HepG2 (cell line): ENCODE measurements around the gene ADARB2. TPM values are rescaled to one million over a fixed set of nuclear protein-coding genes. Genes with fewer than 3 reads are reported as not detected.

ENCODE experiments used
- ATAC-seq: fragments of 200-7000 bp; cut with Tn5 transposase; 3 replicates; pipeline ENCODE4 v1.9.1; 2020; ENCODE audit warnings: mild to moderate bottlenecking, moderate library complexity
- BruUV-seq: library from RNA; stranded (reverse); fragments of 400-500 nt; replicated peaks from 2 replicates; lab custom pipeline; 2021; lab: Mats Ljungman, UMichigan
- CTCF ChIA-PET: fragments of 300-600 bp; formaldehyde crosslinking; extraction: SDS; loops from one replicate; lab custom pipeline; 2021; ENCODE audit warnings: low total read pairs, inconsistent platforms, low intra/inter-chr PET ratio; lab: Yijun Ruan, JAX
- POLR2A ChIA-PET: fragments of 350-600 bp; sonication (Branson Sonifier 250); formaldehyde crosslinking; loops from one replicate; lab custom pipeline; 2020; ENCODE audit warnings: antibody characterized with exemption, inconsistent platforms; lab: Yijun Ruan, JAX
- DNase-seq: peaks from one replicate; pipeline ENCODE4 v3.0.0-alpha.2; 2015; ENCODE audit warnings: low spot score
- FAIRE-seq: peaks from 3 replicates; lab custom pipeline; 2011; peaks lifted over from hg19 to GRCh38; lab: Jason Lieb, UNC
- H2AFZ ChIP-seq: one replicate; pipeline ENCODE4 v1.6.1; 2011; ENCODE audit warnings: low read length, inconsistent platforms
- H3K27ac ChIP-seq: fragments of 300-600 bp; 3 replicates; pipeline ENCODE4 v1.8.0; 2011; ENCODE audit warnings: mixed run types, mild to moderate bottlenecking, mixed read lengths, low read length, inconsistent platforms; ENCODE audit not compliant: insufficient read depth; ENCODE audit errors: extremely low read length
- H3K27me3 ChIP-seq, 2 experiments: fragments of 200-600 bp in 1 of 2; 2 replicates in 1 of 2; 3 replicates in 1 of 2; pipeline versions ENCODE4 v1.6.0 to v1.8.0; 2011; ENCODE audit warnings: low read length in 2 of 2, mild to moderate bottlenecking in 2 of 2, moderate library complexity in 2 of 2, inconsistent platforms in 1 of 2; ENCODE audit not compliant: insufficient read depth in 2 of 2, control insufficient read depth in 1 of 2
- H3K36me3 ChIP-seq, 2 experiments: fragments of 200-600 bp in 1 of 2; replicated peaks in 1 of 2; 2 replicates in 1 of 2; 3 replicates in 1 of 2; pipeline versions ENCODE4 v1.5.1 to v1.8.0; 2011; ENCODE audit warnings: low read length in 2 of 2, inconsistent platforms in 1 of 2; ENCODE audit not compliant: insufficient read depth in 2 of 2, control insufficient read depth in 1 of 2
- H3K4me1 ChIP-seq: 2 replicates; pipeline ENCODE4 v1.5.1; 2012; ENCODE audit warnings: low read length, inconsistent platforms; ENCODE audit not compliant: insufficient read depth
- H3K4me2 ChIP-seq: 2 replicates; pipeline ENCODE4 v1.6.0; 2011; ENCODE audit warnings: low read depth, low read length, inconsistent platforms
- H3K4me3 ChIP-seq, 3 experiments: fragments of 200-600 bp in 1 of 3; sonication (generic), shearing (Covaris generic) in 1 of 3; replicated peaks in 1 of 3; 2 replicates each; pipeline ENCODE4 v1.5.1; 2011 to 2016; ENCODE audit warnings: low read length in 3 of 3, inconsistent platforms in 2 of 3, low read depth in 2 of 3, mild to moderate bottlenecking in 2 of 3, control low read depth in 1 of 3, mixed read lengths in 1 of 3; ENCODE audit not compliant: insufficient read depth in 1 of 3
- H3K79me2 ChIP-seq: one replicate; pipeline ENCODE4 v1.6.1; 2011; ENCODE audit warnings: low read length, inconsistent platforms; ENCODE audit not compliant: insufficient read depth
- H3K9ac ChIP-seq: 2 replicates; pipeline ENCODE4 v1.6.0; 2011; ENCODE audit warnings: mild to moderate bottlenecking, low read depth, low read length, inconsistent platforms; ENCODE audit not compliant: insufficient read depth
- H3K9me3 ChIP-seq: 2 replicates; pipeline ENCODE4 v1.5.1; 2012; ENCODE audit warnings: mild to moderate bottlenecking, low read length
- H4K20me1 ChIP-seq: 2 replicates; pipeline ENCODE4 v1.6.0; 2011; ENCODE audit warnings: inconsistent platforms, mild to moderate bottlenecking, low read length, moderate library complexity; ENCODE audit not compliant: insufficient read depth
- GLI4 ChIP-seq: sonication (generic); formaldehyde crosslinking; IDR thresholded peaks from 2 replicates; pipeline ENCODE4 v1.5.1; 2020; ENCODE audit warnings: missing genetic modification reagents, mild to moderate bottlenecking, moderate library complexity, borderline replicate concordance
- HNRNPK ChIP-seq: fragments of 200-400 bp; formaldehyde crosslinking; IDR thresholded peaks from 2 replicates; pipeline ENCODE4 v1.6.1; 2018; ENCODE audit warnings: low read length, low read depth, moderate library complexity, mild to moderate bottlenecking; ENCODE audit not compliant: poor library complexity, severe bottlenecking
- MTF2 ChIP-seq: sonication (generic); formaldehyde crosslinking; IDR thresholded peaks from 2 replicates; pipeline ENCODE4 v1.5.0; 2020; ENCODE audit warnings: missing genetic modification reagents, borderline replicate concordance
- PCBP1 ChIP-seq: fragments of 200-400 bp; formaldehyde crosslinking; IDR thresholded peaks from 2 replicates; pipeline ENCODE4 v1.6.1; 2017; ENCODE audit warnings: mild to moderate bottlenecking, low read depth, low read length, borderline replicate concordance
- PRPF4 ChIP-seq: fragments of 200-400 bp; formaldehyde crosslinking; IDR thresholded peaks from 2 replicates; pipeline ENCODE4 v1.6.1; 2016; ENCODE audit warnings: low read length, low read depth; ENCODE audit not compliant: poor library complexity, severe bottlenecking
- SIX1 ChIP-seq: sonication (generic); formaldehyde crosslinking; IDR thresholded peaks from 2 replicates; pipeline ENCODE4 v1.4.0; 2020; ENCODE audit warnings: missing genetic modification reagents, borderline replicate concordance
- SNRNP70 ChIP-seq: fragments of 200-400 bp; formaldehyde crosslinking; IDR thresholded peaks from 2 replicates; pipeline ENCODE4 v1.6.1; 2017; ENCODE audit warnings: mild to moderate bottlenecking, low read depth, low read length, moderate library complexity
- ZNF350 ChIP-seq: sonication (generic); formaldehyde crosslinking; IDR thresholded peaks from 2 replicates; pipeline ENCODE4 v1.4.0; 2020; ENCODE audit warnings: mild to moderate bottlenecking, low read depth, missing genetic modification reagents, borderline replicate concordance
- ZNF607 ChIP-seq: sonication (generic); formaldehyde crosslinking; IDR thresholded peaks from 2 replicates; pipeline ENCODE4 v1.5.1; 2020; ENCODE audit warnings: missing genetic modification reagents, mild to moderate bottlenecking, borderline replicate concordance
- ZNF615 ChIP-seq: sonication (generic); formaldehyde crosslinking; IDR thresholded peaks from 2 replicates; pipeline ENCODE4 v1.5.0; 2020; ENCODE audit warnings: mild to moderate bottlenecking, missing genetic modification reagents, borderline replicate concordance
- WGBS: methylation state at CpG from one replicate; pipeline ENCODE4 v1.1.6; 2017; ENCODE audit warnings: low lambda C conversion rate; 5-methylcytosine and 5-hydroxymethylcytosine counted together
- in situ Hi-C: cut with HindIII; loops from 2 replicates; pipeline ENCODE4 v1.10.0; 2017; ENCODE audit warnings: low pct_unique_long_range_greater_than_20kb; ENCODE audit not compliant: extremely low pct_ligation_motif_present
- intact Hi-C: fragments of 100-400 bp; cut with micrococcal nuclease; formaldehyde crosslinking; loops from one replicate; pipeline ENCODE4 v1.10.0; 2022; ENCODE audit not compliant: unreplicated experiment
- polyA plus RNA-seq, 8 experiments: library from polyadenylated mRNA; depleted of rRNA in 3 of 8; stranded (reverse) in 7 of 8; unstranded in 1 of 8; fragments of >200 nt; fragmentation: Illumina TruSeq in 4 of 8; extraction: Trizol in 4 of 8; gene quantifications; 2 replicates each; pipeline versions ENCODE4 v1.2.1 to v1.2.3, GENCODE V29; 2011 to 2016; ENCODE audit warnings: low read depth in 4 of 8, missing spikeins in 1 of 8, mixed read lengths in 1 of 8; ENCODE audit not compliant: insufficient read depth in 1 of 8
- total RNA-seq, 5 experiments: library from RNA; depleted of rRNA; stranded (reverse); fragments of >200 nt; fragmentation: Illumina TruSeq; extraction: Trizol; gene quantifications; 2 replicates each; pipeline ENCODE4 v1.2.3, GENCODE V29; 2016; ENCODE audit warnings: low read depth in 1 of 5
- TF ChIP-seq, protein P1 (sequence below): sonication (generic); formaldehyde crosslinking; IDR thresholded peaks from 2 replicates; pipeline ENCODE4 v1.4.0; 2020; ENCODE audit warnings: mild to moderate bottlenecking, missing genetic modification reagents
- TF ChIP-seq, protein P2 (sequence below): sonication (generic); formaldehyde crosslinking; IDR thresholded peaks from 2 replicates; pipeline ENCODE4 v1.4.0; 2020; ENCODE audit warnings: missing genetic modification reagents
- TF ChIP-seq, protein P3 (sequence below): sonication (generic); formaldehyde crosslinking; IDR thresholded peaks from 2 replicates; pipeline ENCODE4 v1.5.0; 2020; ENCODE audit warnings: missing genetic modification reagents, mild to moderate bottlenecking, borderline replicate concordance
- TF ChIP-seq, protein P4 (sequence below): sonication (generic); formaldehyde crosslinking; IDR thresholded peaks from 2 replicates; pipeline ENCODE4 v1.5.0; 2020; ENCODE audit warnings: missing genetic modification reagents
- TF ChIP-seq, protein P5 (sequence below): sonication (generic); formaldehyde crosslinking; IDR thresholded peaks from 2 replicates; pipeline ENCODE4 v1.4.0; 2020; ENCODE audit warnings: mild to moderate bottlenecking, low read depth, missing genetic modification reagents

The ADARB2 gene
- total and polyA plus RNA-seq, 2 of the 13 experiments (the other 11 are each of a cell fraction or from before 2014, with no cell fraction given): not detected

DNA sequence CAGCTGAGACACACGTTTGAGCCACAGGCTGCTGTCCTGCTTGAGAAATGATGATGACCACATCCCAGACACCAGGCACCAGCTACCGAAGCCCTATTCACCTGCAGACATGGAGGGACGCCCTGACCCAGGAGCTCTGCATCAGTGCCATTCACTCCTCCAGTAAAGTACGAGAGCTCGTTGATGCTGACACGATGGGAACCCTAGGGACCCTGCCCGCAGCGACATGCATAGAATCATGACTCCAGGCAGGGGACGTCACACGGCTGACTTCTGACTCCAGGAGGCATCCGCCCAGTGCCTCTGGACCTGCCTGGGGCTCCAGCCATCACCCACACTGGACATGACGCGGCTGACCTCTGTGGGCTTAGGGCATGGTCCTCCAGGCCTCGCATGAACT lies 129.9 kb downstream of the ADARB2 start:
- POLR2A ChIA-PET: no interaction called here
- H3K79me2 ChIP-seq: no peaks in the 10 kb centered on the region
- H3K9ac ChIP-seq: no peak overlapping the region
- no peak overlapping the region for H3K27ac ChIP-seq
- intact Hi-C loops (no loop called here), in situ Hi-C loops (no loop called here)
- H4K20me1 ChIP-seq: no peaks in the 10 kb centered on the region
- no peak for FAIRE-seq
- no peaks in the 10 kb centered on the region for H3K4me1 ChIP-seq
- ATAC-seq: no peak
- no peak for DNase-seq
- no peaks in the 10 kb centered on the region for H3K9me3 ChIP-seq
- H3K36me3 ChIP-seq: no peaks in the 10 kb centered on the region
- H3K4me2 ChIP-seq: no peak overlapping the region
- peaks cover 6 to 64% of the 10 kb centered on the region in 2 experiments; a peak in 4 of 5 replicates for H3K27me3 ChIP-seq
- no peak overlapping the region for H2AFZ ChIP-seq
- CTCF ChIA-PET: no interaction called here
- H3K4me3 ChIP-seq: no peak overlapping the region
- 13% methylated on average over 3 of the region's 14 CpGs for WGBS
- no TSS peak for BruUV-seq
- TF ChIP-seq, protein P1, sequence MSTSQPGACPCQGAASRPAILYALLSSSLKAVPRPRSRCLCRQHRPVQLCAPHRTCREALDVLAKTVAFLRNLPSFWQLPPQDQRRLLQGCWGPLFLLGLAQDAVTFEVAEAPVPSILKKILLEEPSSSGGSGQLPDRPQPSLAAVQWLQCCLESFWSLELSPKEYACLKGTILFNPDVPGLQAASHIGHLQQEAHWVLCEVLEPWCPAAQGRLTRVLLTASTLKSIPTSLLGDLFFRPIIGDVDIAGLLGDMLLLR (CRISPR knock-in tag): no peak
- TF ChIP-seq PRPF4 (no peak), PCBP1 (no peak), ZNF615 (CRISPR knock-in tag) (no peak), MTF2 (no peak), SIX1 (no peak), ZNF350 (CRISPR knock-in tag) (no peak), HNRNPK (no peak), SNRNP70 (no peak), ZNF607 (CRISPR knock-in tag) (no peak), GLI4 (no peak)
- TF ChIP-seq, protein P2, sequence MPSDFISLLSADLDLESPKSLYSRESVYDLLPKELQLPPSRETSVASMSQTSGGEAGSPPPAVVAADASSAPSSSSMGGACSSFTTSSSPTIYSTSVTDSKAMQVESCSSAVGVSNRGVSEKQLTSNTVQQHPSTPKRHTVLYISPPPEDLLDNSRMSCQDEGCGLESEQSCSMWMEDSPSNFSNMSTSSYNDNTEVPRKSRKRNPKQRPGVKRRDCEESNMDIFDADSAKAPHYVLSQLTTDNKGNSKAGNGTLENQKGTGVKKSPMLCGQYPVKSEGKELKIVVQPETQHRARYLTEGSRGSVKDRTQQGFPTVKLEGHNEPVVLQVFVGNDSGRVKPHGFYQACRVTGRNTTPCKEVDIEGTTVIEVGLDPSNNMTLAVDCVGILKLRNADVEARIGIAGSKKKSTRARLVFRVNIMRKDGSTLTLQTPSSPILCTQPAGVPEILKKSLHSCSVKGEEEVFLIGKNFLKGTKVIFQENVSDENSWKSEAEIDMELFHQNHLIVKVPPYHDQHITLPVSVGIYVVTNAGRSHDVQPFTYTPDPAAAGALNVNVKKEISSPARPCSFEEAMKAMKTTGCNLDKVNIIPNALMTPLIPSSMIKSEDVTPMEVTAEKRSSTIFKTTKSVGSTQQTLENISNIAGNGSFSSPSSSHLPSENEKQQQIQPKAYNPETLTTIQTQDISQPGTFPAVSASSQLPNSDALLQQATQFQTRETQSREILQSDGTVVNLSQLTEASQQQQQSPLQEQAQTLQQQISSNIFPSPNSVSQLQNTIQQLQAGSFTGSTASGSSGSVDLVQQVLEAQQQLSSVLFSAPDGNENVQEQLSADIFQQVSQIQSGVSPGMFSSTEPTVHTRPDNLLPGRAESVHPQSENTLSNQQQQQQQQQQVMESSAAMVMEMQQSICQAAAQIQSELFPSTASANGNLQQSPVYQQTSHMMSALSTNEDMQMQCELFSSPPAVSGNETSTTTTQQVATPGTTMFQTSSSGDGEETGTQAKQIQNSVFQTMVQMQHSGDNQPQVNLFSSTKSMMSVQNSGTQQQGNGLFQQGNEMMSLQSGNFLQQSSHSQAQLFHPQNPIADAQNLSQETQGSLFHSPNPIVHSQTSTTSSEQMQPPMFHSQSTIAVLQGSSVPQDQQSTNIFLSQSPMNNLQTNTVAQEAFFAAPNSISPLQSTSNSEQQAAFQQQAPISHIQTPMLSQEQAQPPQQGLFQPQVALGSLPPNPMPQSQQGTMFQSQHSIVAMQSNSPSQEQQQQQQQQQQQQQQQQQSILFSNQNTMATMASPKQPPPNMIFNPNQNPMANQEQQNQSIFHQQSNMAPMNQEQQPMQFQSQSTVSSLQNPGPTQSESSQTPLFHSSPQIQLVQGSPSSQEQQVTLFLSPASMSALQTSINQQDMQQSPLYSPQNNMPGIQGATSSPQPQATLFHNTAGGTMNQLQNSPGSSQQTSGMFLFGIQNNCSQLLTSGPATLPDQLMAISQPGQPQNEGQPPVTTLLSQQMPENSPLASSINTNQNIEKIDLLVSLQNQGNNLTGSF: no peak
- TF ChIP-seq, protein P3, sequence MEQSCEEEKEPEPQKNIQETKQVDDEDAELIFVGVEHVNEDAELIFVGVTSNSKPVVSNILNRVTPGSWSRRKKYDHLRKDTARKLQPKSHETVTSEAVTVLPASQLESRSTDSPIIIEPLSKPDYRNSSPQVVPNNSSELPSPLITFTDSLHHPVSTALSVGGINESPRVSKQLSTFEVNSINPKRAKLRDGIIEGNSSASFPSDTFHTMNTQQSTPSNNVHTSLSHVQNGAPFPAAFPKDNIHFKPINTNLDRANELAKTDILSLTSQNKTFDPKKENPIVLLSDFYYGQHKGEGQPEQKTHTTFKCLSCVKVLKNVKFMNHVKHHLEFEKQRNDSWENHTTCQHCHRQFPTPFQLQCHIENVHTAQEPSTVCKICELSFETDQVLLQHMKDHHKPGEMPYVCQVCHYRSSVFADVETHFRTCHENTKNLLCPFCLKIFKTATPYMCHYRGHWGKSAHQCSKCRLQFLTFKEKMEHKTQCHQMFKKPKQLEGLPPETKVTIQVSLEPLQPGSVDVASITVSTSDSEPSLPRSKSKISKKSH: no peak
- TF ChIP-seq, protein P4, sequence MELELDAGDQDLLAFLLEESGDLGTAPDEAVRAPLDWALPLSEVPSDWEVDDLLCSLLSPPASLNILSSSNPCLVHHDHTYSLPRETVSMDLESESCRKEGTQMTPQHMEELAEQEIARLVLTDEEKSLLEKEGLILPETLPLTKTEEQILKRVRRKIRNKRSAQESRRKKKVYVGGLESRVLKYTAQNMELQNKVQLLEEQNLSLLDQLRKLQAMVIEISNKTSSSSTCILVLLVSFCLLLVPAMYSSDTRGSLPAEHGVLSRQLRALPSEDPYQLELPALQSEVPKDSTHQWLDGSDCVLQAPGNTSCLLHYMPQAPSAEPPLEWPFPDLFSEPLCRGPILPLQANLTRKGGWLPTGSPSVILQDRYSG (CRISPR knock-in tag): no peak
- TF ChIP-seq, protein P5, sequence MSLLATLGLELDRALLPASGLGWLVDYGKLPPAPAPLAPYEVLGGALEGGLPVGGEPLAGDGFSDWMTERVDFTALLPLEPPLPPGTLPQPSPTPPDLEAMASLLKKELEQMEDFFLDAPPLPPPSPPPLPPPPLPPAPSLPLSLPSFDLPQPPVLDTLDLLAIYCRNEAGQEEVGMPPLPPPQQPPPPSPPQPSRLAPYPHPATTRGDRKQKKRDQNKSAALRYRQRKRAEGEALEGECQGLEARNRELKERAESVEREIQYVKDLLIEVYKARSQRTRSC (CRISPR knock-in tag): no peak
